ENCODE measurements around the gene TMEM252.

Gene TMEM252

GRCh38 chr9:68538200-68538599, 2.5 kb downstream of the TMEM252 start:
- DNase-seq: no peak

- no peak for DNase-seq
Measured at GRCh38 chr9:68537616-68537880, 3.1 kb downstream of the TMEM252 start.

- DNase-seq: no peak
Measured at GRCh38 chr9:68536876-68537615, 3.6 kb downstream of the TMEM252 start.

- no peak for DNase-seq
Measured at GRCh38 chr9:68533678-68534077, 7.0 kb downstream of the TMEM252 start.

GRCh38 chr9:68532131-68532530, 8.6 kb downstream of the TMEM252 start:
- no peak for DNase-seq

GRCh38 chr9:68530618-68531017, 10.1 kb downstream of the TMEM252 start:
- no peak for DNase-seq

GRCh38 chr9:68523367-68523936, 17.2 kb downstream of the TMEM252 start:
- no peak for DNase-seq

GRCh38 chr9:68522954-68523353, 17.7 kb downstream of the TMEM252 start:
- DNase-seq: no peak

- DNase-seq: no peak
Measured at GRCh38 chr9:68522131-68522530, 18.6 kb downstream of the TMEM252 start.

- DNase-seq: no peak
Measured at GRCh38 chr9:68515326-68516017, 25.2 kb downstream of the TMEM252 start.

- no peak for DNase-seq
Measured at GRCh38 chr9:68513981-68514380, 26.7 kb downstream of the TMEM252 start.

GRCh38 chr9:68513385-68513784, 27.3 kb downstream of the TMEM252 start:
- no peak for DNase-seq

- DNase-seq: no peak
Measured at GRCh38 chr9:68509689-68510088, 31.0 kb downstream of the TMEM252 start.

- DNase-seq: no peak
Measured at GRCh38 chr9:68508547-68508946, 32.1 kb downstream of the TMEM252 start.

- DNase-seq: no peak
Measured at GRCh38 chr9:68507806-68508145, 32.9 kb downstream of the TMEM252 start.

- no peak for DNase-seq
Measured at GRCh38 chr9:68507130-68507805, 33.4 kb downstream of the TMEM252 start.

GRCh38 chr9:68506551-68506950, 34.1 kb downstream of the TMEM252 start:
- DNase-seq: no peak

- no peak for DNase-seq
Measured at GRCh38 chr9:68505681-68506409, 34.8 kb downstream of the TMEM252 start.

- no peak for DNase-seq
Measured at GRCh38 chr9:68502279-68502678, 38.4 kb downstream of the TMEM252 start.

GRCh38 chr9:68500457-68501381, 40.0 kb downstream of the TMEM252 start:
- DNase-seq: peak; percentile 10

- DNase-seq: no peak
Measured at GRCh38 chr9:68498816-68499215, 41.9 kb downstream of the TMEM252 start.

GRCh38 chr9:68497629-68498028, 43.1 kb downstream of the TMEM252 start:
- DNase-seq: no peak
